GM13977 (cell line): ENCODE results near the gene SEPTIN6.

Experiments
- DNase-seq: peaks from one replicate; pipeline ENCODE4 v3.0.0; 2012; ENCODE audit warnings: low spot score
- in situ Hi-C: fragments of 300-500 bp; cut with MboI; formaldehyde crosslinking; loops from one replicate; pipeline ENCODE4 v1.12.0; 2022; ENCODE audit warnings: low sequenced_read_pairs, low pct_unique_long_range_greater_than_20kb, mixed read lengths, inconsistent platforms; ENCODE audit not compliant: unreplicated experiment
- TF ChIP-seq, protein P1 (sequence below): IDR thresholded peaks from 2 replicates; pipeline ENCODE4 v1.5.1; 2012; ENCODE audit warnings: mild to moderate bottlenecking, control low read depth; ENCODE audit not compliant: insufficient read depth; ENCODE audit errors: extremely low read depth, missing control alignments

The SEPTIN6 gene

DNA sequence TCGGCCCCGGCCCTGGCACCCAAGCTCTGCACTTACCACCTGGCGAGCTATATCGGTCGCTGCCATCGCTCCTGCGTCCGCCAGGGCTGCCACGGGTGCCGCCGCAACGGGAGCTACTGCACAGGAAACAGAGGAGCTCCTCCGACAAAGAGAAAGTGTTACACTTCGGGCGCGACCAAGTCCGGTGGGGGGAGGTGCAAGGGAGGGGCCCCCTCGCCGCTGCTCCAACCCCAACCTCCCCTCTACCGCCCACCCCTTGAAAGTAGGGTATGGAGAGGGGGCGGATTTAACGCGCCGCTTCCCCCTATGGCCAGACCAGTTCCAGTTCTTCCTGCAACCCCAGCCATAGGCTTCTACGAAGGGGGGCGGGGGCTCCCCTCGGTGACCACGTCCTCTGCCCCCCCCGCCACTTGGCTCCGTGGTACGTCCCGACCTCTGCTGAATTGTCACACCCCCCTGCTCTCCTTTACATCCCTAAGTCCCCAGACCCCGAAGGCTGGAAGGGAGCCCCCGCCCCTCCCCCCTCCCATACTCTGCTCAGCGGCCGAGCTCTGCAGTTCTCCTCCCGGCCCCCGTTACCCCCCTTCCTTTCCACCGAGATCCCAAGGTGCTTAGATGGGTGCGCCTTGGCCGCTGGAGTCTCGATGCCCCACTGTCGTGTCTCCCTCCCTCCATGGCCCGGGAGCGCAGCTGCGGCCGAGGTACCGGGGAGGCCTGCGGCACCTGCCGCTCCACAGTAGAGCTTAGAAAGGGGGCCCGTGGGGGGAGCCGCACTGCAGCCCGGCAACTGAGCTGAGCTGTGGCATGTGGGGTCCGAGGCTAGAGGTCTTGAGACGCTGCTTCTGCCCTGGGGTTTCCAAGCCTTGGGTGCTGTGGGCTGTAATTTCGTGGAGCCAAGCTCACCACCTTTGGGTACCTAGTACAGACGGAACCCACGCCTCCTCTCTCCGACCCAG is at the start of gene SEPTIN6:
SEPTIN6 (minus strand) TSS at position 129 of the 956 bp plus-strand sequence; CDS start at position 66, 63 bp downstream.
- peak; percentile 76 for DNase-seq
- in situ Hi-C loops: no loop called here
- TF ChIP-seq, protein P1, sequence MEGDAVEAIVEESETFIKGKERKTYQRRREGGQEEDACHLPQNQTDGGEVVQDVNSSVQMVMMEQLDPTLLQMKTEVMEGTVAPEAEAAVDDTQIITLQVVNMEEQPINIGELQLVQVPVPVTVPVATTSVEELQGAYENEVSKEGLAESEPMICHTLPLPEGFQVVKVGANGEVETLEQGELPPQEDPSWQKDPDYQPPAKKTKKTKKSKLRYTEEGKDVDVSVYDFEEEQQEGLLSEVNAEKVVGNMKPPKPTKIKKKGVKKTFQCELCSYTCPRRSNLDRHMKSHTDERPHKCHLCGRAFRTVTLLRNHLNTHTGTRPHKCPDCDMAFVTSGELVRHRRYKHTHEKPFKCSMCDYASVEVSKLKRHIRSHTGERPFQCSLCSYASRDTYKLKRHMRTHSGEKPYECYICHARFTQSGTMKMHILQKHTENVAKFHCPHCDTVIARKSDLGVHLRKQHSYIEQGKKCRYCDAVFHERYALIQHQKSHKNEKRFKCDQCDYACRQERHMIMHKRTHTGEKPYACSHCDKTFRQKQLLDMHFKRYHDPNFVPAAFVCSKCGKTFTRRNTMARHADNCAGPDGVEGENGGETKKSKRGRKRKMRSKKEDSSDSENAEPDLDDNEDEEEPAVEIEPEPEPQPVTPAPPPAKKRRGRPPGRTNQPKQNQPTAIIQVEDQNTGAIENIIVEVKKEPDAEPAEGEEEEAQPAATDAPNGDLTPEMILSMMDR: no peak

DNA sequence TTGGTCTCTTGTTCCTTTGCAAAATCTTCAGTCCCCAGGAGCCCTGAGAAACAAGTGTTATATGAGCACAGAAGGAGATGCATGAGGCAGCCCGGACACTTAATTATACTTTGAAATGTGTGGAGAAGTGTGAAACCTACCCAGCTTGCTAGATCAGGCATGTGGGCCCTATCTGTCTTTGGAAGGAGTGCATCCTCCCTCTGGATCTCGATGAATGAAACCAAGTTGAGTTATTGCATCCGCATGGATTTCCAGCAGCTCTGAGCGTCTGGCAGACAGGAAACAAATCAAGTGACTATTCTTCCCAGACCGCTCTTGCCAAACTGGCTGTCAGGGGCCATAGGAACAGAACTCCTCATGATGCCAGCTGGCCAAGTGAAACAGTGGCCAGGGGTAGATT is 45.8 kb upstream of the SEPTIN6 start:
- TF ChIP-seq, protein P1: no peak
- in situ Hi-C loops: loop anchor here (25.0 kb wide), 1 partner anchor 226 kb away; no protein-coding TSS in a partner anchor
- no peak for DNase-seq

DNA sequence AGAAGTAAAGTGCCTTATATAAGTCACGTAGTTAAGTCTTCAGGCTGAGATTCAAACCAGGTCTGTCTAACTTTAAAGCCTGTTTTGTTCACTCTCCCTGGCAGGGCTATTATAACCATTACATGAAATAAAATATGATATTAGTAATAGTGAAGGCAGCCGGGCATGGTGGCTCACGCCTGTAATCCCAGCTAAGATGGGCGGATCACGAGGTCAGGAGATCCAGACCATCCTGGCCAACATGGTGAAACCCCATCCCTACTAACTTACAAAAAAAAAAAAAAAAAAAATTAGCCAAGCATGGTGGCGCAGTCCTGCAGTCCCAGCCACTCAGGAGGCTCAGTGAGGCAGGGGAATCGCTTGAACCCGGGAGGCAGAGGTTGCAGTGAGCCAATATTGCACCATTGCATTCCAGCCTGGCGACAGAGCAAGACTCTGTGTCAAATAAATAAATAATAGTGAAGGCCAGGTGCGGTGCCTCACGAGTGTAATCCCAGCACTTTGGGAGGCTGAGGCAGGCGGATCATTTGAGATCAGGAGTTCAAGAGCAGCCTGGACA is 43.3 kb upstream of the SEPTIN6 start:
- TF ChIP-seq, protein P1: no peak
- in situ Hi-C loops: loop anchor here (25.0 kb wide), 1 partner anchor 224 kb away; no protein-coding TSS in a partner anchor
- no peak for DNase-seq

DNA sequence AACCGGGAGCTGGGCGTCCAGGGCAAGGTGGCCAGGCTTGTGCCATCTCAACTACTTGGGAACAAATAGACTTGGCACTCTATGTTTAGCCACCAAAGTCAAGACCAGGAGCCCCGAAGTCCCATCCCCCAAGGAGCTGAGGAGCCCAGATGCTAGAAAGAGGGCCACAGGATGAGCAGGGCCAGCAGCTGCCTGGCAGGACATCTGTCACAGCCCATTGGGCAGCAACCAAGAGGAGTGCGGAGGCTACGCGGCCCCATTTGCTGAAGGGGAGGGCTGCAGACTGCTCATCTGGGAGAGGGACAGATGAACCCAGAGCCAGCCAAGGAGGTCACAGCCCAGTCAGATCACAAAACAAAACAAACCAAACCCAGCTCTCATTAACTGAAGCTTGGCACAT is 42.5 kb upstream of the SEPTIN6 start:
- TF ChIP-seq, protein P1: no peak
- in situ Hi-C loops: loop anchor here (25.0 kb wide), 1 partner anchor 223 kb away; no protein-coding TSS in a partner anchor
- no peak for DNase-seq

DNA sequence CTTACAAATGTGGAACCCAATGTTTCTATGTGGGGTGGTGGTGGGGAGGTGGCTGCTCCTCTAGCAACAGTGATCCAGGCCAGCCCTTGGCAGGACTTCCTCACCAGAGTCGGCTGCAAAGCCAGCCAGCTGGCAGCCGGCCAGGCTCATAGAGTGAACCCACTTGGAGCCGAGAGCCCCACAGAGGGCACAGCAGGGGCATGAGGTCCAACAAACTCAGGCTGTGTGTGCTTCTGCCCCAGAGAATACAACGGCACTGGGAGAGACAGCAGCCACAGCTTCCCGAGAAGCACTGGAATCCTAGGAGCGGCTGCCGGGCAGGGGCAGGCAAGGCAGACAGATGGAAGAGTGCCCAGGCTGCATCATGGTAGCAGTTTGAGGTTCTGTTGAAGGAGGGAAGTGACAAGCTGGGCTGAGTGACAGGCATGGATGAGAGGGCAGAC is 42.0 kb upstream of the SEPTIN6 start:
- no peak for DNase-seq
- in situ Hi-C loops: loop anchor here (25.0 kb wide), 1 partner anchor 223 kb away; no protein-coding TSS in a partner anchor
- TF ChIP-seq, protein P1: no peak

DNA sequence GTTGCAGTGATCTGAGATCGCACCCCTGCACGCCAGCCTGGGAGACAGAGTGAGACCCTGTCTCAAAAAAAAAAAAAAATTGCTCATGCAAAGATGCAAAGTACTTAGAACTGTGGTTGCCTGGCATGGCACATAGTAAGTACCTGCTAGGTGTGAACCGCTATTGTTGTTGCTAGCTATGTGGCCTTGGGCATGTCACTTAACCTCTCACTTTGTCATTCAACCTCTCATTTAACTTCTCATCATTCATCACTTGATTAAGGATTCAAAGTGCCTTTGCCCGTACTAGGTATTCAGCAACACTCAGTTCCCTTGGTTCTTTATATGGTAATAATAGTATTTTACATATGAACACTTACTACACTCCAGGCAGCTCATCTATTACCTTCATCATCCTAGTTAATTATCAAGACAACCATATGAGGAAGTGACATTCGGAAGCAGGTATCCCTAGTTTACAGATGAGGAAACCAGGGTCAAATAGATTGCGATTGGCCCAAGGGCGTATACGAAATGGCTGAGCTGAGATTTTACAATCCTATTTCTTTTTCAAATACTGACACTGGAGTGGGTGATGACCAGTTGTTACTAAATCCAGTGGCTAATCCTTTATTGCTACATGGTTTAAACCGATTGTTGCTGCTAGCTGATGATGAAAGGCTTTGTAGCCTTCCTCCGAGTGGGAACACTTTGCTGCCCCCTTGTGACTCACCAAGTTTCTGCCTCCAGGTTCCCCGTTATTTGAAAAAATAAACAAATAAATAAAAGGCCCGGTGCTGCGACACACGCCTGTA is 36.6 kb upstream of the SEPTIN6 start:
- DNase-seq: peak; percentile 64
- TF ChIP-seq, protein P1: peak; percentile 70
- in situ Hi-C loops: loop anchor here (25.0 kb wide), 1 partner anchor 217 kb away; no protein-coding TSS in a partner anchor
